GM19351 (cell line): ENCODE results near the gene LSS.
"Not testable (repeated sequence)": the region's sequence is repeated elsewhere in the genome, so short reads cannot be mapped to it uniquely, and the experiment has no call there.

ENCODE experiments used
- ATAC-seq: cut with Tn5 transposase; IDR thresholded peaks from one replicate; pipeline ENCODE4 v1.9.1; 2021; ENCODE audit warnings: mild to moderate bottlenecking, moderate library complexity; ENCODE audit not compliant: unreplicated experiment

LSS gene

DNA sequence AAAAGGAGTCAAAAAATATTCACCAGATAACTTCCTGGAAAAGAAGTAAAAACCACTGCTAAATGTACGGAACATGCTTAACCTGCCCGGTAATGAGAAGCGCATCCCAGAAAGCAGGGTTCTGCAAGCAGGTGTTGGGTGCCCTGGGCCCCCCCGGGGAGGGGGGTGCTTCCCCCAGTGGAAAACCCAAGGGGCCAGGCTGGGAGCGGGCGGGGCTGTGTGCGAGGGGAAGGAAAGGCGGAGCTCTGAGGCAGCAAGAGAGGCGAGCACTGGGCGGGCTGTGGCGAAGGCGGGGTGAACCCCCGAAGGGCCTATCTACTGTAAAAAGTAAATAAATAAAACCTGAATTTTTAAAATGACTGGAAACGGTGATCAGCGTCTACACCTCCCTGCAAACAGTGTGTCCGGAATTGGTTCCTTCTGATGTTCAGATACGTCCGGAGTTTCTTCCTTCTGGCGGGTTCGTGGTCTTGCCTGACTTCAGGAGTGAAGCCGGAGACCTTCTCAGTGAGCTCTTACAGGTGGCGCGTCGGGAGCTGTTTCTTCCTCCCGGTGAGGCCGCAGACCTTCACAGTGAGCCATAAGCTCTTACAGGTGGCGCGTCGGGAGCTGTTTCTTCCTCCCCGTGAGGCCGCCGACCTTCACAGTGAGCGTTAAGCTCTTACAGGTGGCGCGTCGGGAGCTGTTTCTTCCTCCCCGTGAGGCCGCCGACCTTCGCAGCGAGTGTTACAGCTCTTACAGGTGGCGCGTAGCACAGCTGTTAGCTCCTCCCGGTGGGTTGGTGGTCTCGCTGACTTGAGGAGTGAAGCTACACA, 86.6 kb downstream of the LSS start:
- ATAC-seq: no peak

DNA sequence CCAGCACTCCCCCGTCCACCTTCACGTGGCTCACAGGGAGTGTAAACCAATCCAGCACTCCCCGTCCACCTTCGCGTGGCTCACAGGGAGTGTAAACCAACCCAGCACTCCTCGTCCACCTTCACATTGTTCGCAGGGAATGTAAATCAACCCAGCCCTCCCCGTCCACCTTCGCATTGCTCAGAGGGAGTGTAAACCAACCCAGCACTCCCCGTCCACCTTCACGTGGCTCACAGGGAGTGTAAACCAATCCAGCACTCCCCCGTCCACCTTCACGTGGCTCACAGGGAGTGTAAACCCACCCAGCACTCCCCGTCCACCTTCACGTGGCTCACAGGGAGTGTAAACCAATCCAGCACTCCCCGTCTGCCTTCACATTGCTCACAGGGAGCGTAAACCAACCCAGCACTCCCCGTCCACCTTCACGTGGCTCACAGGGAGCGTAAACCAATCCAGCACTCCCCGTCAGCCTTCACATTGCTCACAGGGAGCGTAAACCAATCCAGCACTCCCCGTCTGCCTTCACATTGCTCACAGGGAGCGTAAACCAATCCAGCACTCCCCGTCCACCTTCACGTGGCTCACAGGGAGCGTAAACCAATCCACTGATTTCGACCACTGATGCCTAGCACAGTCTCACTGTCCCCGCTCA, 88.1 kb downstream of the LSS start:
- not testable (repeated sequence) for ATAC-seq

- no peak for ATAC-seq
Measured at GRCh38 chr21:46139686-46140085, 88.9 kb downstream of the LSS start.

DNA sequence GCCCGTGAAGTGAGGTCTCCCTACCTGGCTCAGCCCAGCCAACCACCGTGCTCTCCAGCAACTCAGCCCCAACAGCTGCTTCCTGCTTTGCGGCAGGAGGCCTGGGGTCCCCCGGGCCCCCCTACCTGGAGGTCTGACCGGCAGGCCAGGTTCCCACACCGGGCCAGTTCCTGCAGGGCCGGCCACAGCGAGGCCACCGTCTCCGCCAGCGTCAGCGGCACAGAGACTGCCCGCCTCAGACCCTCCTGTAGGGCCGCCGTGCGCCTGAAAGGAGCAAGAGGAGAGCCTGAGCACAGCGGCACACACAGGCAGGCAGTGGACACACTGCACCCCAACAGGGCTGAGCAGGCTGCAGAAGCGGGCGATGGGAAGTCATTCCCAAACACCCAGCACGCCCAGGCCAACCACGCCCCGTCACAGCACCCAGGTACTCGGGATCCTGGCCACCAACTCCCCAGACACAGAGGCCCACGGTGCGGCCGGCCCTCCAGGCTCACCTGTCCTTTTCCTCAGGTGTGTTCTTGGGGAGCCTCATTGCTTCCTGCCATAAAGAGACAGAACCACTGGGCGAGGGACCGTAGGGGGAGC, 90.1 kb downstream of the LSS start:
- ATAC-seq: no peak
